Measurements from ENCODE around the gene FKBP9. TPM values are rescaled to one million over a fixed set of nuclear protein-coding genes. Genes with fewer than 3 reads are reported as not detected.
A peak's percentile ranks its signal among the peaks of the same experiment; 100 is the strongest.
"Not testable (repeated sequence)": the region's sequence is repeated elsewhere in the genome, so short reads cannot be mapped to it uniquely, and the experiment has no call there.

The FKBP9 gene
- total RNA-seq, 1 donor from 2014 or later = 355 TPM

DNA sequence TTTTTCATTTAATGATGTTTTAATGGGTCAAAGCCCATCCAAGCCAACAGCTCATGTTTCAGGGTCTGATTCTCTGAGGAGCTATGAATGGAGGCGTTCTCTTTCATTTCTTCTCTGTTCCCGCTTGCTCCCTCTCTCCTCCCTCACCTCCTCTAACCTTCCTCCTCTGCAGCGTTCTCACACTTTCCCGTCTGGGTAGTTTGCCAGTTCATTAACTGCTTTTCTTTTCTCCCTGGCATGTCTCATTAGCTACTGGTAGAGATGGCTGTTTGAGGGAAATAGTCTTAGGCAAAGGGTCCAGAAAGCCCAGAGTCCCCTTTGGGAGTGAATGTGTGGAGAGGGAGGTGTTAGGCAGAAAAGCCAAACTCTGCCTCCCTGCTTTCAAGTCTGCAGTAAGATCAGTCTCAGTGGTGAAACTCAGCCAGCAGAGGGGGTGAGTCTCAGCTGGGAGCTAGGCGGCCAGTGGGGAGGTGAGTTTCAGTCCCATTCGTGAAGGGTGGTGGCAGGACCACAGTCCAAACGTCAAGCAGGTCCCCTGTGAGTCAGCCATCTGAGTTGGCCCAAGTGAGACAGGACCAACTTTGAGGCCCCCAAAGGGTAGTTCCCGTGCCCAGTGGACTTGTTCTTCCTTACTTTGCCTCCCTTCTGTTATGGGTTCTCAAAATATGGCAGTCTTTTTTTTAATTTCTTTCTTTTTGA lies 7.4 kb downstream of the FKBP9 start:
- H3K36me3 Mint-ChIP-seq (ENCODE audit: low read depth) = not testable (repeated sequence)

DNA sequence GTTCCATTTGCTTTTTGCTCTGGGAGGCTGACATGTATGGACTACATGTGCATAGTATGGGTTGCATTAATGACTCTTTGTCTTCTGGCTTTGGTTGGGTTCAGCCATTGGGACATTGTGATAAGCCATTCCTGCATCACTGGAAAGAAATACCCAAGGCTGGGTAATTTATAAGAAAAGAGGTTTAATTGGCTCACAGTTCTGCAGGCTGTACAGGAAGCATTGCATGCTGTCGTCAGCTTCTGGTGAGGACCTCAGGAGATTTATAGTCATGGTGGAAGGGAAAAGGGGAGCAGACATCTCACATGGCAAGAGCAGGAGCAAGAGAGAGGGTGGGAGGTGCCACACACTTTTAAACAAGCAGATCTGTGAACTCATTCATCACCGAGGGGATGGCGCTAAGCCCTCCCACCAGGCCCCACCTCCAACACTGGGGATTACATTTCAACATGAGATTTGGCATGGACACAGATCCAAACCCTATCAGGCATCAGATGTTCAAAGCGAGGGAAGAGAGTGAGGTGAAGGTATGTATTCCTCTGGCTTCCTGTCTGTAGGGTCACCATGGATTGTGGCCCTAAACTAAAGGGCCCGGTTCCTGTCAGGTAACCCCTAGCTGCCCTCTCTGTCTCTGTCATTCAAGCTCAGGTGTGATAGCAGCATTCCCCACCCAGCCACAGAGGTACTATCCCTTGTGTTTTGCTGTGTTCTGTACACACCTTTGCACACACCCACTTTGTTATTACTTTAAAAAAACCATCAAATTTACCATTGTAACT lies 9.4 kb downstream of the FKBP9 start:
- H3K36me3 Mint-ChIP-seq (ENCODE audit: low read depth); DNase-seq (ENCODE audit: low spot score); H3K9me3 Mint-ChIP-seq (ENCODE audit: low read depth); H3K27me3 Mint-ChIP-seq (ENCODE audit: low read depth); H3K4me3 Mint-ChIP-seq (ENCODE audit: unreplicated experiment); H3K27ac Mint-ChIP-seq (ENCODE audit: unreplicated experiment): not testable (repeated sequence)
- peaks cover 11% of the 10 kb centered on the region for H3K4me1 Mint-ChIP-seq (ENCODE audit: low read depth)

More for the DNA sequence above, 7.4 kb downstream of the FKBP9 start:
- Mint-ChIP-seq H3K27ac (ENCODE audit: unreplicated experiment) (peak overlapping the region; percentile 71), H3K4me3 (ENCODE audit: unreplicated experiment) (peak overlapping the region; percentile 19), H3K4me1 (ENCODE audit: low read depth) (peaks cover 17% of the 10 kb centered on the region)
- DNase-seq (ENCODE audit: low spot score); H3K27me3 Mint-ChIP-seq (ENCODE audit: low read depth); H3K9me3 Mint-ChIP-seq (ENCODE audit: low read depth): not testable (repeated sequence)
- peak; percentile 71 for TF ChIP-seq CTCF (IDR thresholded peaks at IDR 0.05)

DNA sequence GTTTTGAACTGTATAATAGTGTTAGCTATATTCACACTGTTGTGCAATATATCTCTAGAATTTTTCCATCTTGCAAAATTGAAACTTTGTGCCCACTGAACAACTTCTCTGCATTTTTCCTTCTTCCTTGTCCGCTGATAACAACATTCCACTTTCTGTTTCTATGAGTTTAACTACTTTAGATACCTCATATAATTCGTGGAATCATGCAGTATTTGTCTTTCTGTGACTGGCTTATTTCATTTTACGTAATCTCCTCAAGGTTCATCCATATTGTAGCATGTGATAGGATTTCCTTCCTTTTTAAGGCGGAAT lies 10.0 kb downstream of the FKBP9 start:
- not testable (repeated sequence) for H3K36me3 Mint-ChIP-seq (ENCODE audit: low read depth); H3K4me3 Mint-ChIP-seq (ENCODE audit: unreplicated experiment); H3K27ac Mint-ChIP-seq (ENCODE audit: unreplicated experiment); H3K9me3 Mint-ChIP-seq (ENCODE audit: low read depth); DNase-seq (ENCODE audit: low spot score); H3K27me3 Mint-ChIP-seq (ENCODE audit: low read depth)
- peaks cover 16% of the 10 kb centered on the region for H3K4me1 Mint-ChIP-seq (ENCODE audit: low read depth)

DNA sequence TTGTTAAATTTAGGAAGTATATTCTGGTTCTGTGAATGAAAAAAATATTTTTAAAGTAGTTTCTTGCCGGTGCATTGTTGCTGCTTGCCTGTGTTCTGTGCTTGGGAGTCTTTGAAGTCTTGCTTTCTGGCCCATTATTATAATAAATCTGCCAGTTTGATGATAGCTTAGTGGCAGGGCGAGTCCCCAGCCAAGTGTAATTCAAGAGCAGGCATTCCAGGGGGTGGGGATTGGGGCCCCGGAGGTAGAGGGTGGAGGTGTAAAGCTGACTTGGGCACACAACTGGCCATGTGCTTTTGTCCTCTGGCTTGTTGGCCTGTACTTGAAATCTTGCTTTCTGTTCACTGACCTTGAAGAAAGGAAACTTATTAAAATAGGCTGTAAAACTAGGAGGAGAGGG lies 14.7 kb downstream of the FKBP9 start:
- H3K27me3 Mint-ChIP-seq (ENCODE audit: low read depth); H3K9me3 Mint-ChIP-seq (ENCODE audit: low read depth); H3K4me1 Mint-ChIP-seq (ENCODE audit: low read depth); H3K27ac Mint-ChIP-seq (ENCODE audit: unreplicated experiment); H3K36me3 Mint-ChIP-seq (ENCODE audit: low read depth); H3K4me3 Mint-ChIP-seq (ENCODE audit: unreplicated experiment); DNase-seq (ENCODE audit: low spot score): not testable (repeated sequence)

GRCh38 chr7:32977159-32977558 lies 19.9 kb downstream of the FKBP9 start:
- H3K9me3 Mint-ChIP-seq (ENCODE audit: low read depth); H3K4me3 Mint-ChIP-seq (ENCODE audit: unreplicated experiment); H3K4me1 Mint-ChIP-seq (ENCODE audit: low read depth); DNase-seq (ENCODE audit: low spot score); H3K27me3 Mint-ChIP-seq (ENCODE audit: low read depth); H3K27ac Mint-ChIP-seq (ENCODE audit: unreplicated experiment): not testable (repeated sequence)
- peaks cover 16% of the 10 kb centered on the region for H3K36me3 Mint-ChIP-seq (ENCODE audit: low read depth)

GRCh38 chr7:32979246-32979645 lies 22.0 kb downstream of the FKBP9 start:
- not testable (repeated sequence) for H3K4me3 Mint-ChIP-seq (ENCODE audit: unreplicated experiment); H3K4me1 Mint-ChIP-seq (ENCODE audit: low read depth)

DNA sequence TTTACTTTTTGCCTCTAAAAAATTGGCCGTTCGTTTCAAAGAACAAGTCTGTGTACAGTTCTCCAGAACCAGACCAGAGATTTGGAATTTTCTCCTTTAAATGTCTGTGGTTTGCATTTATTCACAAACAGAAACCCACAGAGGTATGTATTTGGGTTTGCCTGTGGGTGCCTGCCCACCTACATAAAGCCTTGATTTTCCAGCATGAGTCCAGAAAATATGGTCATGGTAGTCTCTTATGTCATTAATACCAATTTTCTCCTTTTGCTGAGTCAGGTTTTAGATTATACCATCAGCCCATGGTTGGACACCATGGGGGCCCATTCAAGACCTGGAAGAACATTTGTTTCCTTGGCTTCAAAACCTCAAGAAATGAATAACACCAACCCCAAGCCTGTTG lies 22.7 kb downstream of the FKBP9 start:
- Mint-ChIP-seq H3K27ac (ENCODE audit: unreplicated experiment) (peak overlapping the region; percentile 51), H3K36me3 (ENCODE audit: low read depth) (peaks cover 18% of the 10 kb centered on the region)
- not testable (repeated sequence) for H3K4me3 Mint-ChIP-seq (ENCODE audit: unreplicated experiment); H3K9me3 Mint-ChIP-seq (ENCODE audit: low read depth); H3K27me3 Mint-ChIP-seq (ENCODE audit: low read depth); H3K4me1 Mint-ChIP-seq (ENCODE audit: low read depth); DNase-seq (ENCODE audit: low spot score)

More at GRCh38 chr7:32979246-32979645, 22.0 kb downstream of the FKBP9 start:
- Mint-ChIP-seq H3K36me3 (ENCODE audit: low read depth) (peaks cover 18% of the 10 kb centered on the region), H3K27ac (ENCODE audit: unreplicated experiment) (peak overlapping the region; percentile 72)
- not testable (repeated sequence) for DNase-seq (ENCODE audit: low spot score); H3K27me3 Mint-ChIP-seq (ENCODE audit: low read depth); H3K9me3 Mint-ChIP-seq (ENCODE audit: low read depth)

- not testable (repeated sequence) for H3K4me3 Mint-ChIP-seq (ENCODE audit: unreplicated experiment); H3K4me1 Mint-ChIP-seq (ENCODE audit: low read depth); H3K27me3 Mint-ChIP-seq (ENCODE audit: low read depth); H3K27ac Mint-ChIP-seq (ENCODE audit: unreplicated experiment); H3K9me3 Mint-ChIP-seq (ENCODE audit: low read depth); DNase-seq (ENCODE audit: low spot score)
- peaks cover 16% of the 10 kb centered on the region for H3K36me3 Mint-ChIP-seq (ENCODE audit: low read depth)
These were observed 30.9 kb downstream of the FKBP9 start for GRCh38 chr7:32988148-32988547.

GRCh38 chr7:32991068-32991585 lies 33.9 kb downstream of the FKBP9 start:
- peaks cover 16% of the 10 kb centered on the region for H3K36me3 Mint-ChIP-seq (ENCODE audit: low read depth)
- H3K9me3 Mint-ChIP-seq (ENCODE audit: low read depth); H3K4me1 Mint-ChIP-seq (ENCODE audit: low read depth); DNase-seq (ENCODE audit: low spot score); H3K27ac Mint-ChIP-seq (ENCODE audit: unreplicated experiment); H3K27me3 Mint-ChIP-seq (ENCODE audit: low read depth); H3K4me3 Mint-ChIP-seq (ENCODE audit: unreplicated experiment): not testable (repeated sequence)

DNA sequence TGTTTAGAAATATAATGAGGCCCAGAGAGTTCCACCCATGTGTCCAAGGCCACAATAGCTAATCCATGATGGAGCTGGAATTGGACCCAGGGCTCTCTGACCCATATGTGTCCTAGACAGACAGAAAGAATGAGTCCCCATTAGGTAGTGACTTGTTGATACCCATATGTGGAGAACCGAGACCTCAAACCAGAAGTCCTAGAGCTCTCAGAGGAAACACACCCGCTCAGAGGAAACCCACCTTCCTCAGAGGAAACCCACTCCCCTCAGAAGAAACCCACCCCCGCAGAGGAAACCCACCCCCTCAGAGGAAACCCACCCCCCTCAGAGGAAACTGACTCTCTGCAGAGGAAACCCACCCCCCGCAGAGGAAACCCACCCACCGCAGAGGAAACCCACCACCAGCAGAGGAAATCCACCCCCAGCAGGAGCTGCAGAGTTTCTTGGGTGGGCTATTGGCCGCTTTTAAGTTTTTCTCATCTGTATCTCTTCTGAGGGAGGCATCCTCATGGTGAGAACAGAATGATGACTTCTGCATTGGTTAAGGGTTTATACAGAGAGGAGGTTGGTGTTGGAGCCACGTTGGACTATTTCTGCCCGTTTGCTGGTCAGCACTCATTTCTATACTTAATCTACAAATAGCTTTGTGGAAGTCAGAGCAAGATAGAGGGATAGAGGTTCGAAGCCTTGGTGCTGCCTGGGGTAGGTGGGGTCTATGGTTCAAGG lies 34.9 kb downstream of the FKBP9 start:
- H3K9me3 Mint-ChIP-seq (ENCODE audit: low read depth); H3K27ac Mint-ChIP-seq (ENCODE audit: unreplicated experiment); H3K4me1 Mint-ChIP-seq (ENCODE audit: low read depth); H3K4me3 Mint-ChIP-seq (ENCODE audit: unreplicated experiment); DNase-seq (ENCODE audit: low spot score); H3K27me3 Mint-ChIP-seq (ENCODE audit: low read depth): not testable (repeated sequence)
- peaks cover 16% of the 10 kb centered on the region for H3K36me3 Mint-ChIP-seq (ENCODE audit: low read depth)

DNA sequence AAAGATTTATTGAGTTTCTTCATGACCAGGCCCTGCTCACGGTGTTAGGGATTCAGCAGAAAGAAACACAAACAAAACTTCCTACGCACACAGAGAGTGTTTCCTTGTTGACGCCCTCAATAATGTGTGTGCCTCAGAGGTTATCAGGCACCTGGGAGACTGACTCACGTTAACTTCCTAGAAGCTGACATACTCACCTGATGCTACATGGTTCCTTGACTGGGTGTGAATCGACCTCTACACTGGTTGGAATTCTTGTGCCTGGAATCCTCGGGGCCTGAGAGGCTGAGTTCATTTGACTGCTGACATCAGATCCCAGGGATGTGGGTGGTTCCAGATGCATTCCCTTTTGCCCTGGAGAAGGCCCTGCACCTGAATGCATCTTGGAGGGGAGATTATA lies 35.5 kb downstream of the FKBP9 start:
- not testable (repeated sequence) for H3K27ac Mint-ChIP-seq (ENCODE audit: unreplicated experiment); H3K27me3 Mint-ChIP-seq (ENCODE audit: low read depth); H3K9me3 Mint-ChIP-seq (ENCODE audit: low read depth); DNase-seq (ENCODE audit: low spot score); H3K4me1 Mint-ChIP-seq (ENCODE audit: low read depth); H3K4me3 Mint-ChIP-seq (ENCODE audit: unreplicated experiment)
- peaks cover 16% of the 10 kb centered on the region for H3K36me3 Mint-ChIP-seq (ENCODE audit: low read depth)

All from chondrocyte (in vitro differentiated cells).